H9 (cell line): ENCODE measurements around the gene FBXL7. TPM values are rescaled to one million over a fixed set of nuclear protein-coding genes. Genes with fewer than 3 reads are reported as not detected.

Experiments used
- DNase-seq: peaks from one replicate; pipeline ENCODE4 v3.0.0-alpha.2; 2017
- H2AFZ ChIP-seq: one replicate; pipeline ENCODE4 v1.6.1; 2013; ENCODE audit warnings: mild to moderate bottlenecking, low read length, control low read depth, moderate library complexity
- H2AK5ac ChIP-seq: 2 replicates; pipeline ENCODE4 v1.6.1; 2013; ENCODE audit warnings: low read length, control low read depth, mixed read lengths; ENCODE audit not compliant: insufficient read length
- H2BK120ac ChIP-seq: one replicate; pipeline ENCODE4 v1.6.1; 2013; ENCODE audit warnings: low read depth, mild to moderate bottlenecking, low read length, control low read depth, inconsistent platforms; ENCODE audit not compliant: poor library complexity, severe bottlenecking
- H2BK12ac ChIP-seq: 2 replicates; pipeline ENCODE4 v1.6.1; 2013; ENCODE audit warnings: low read length, control low read depth, mixed read lengths, low read depth; ENCODE audit not compliant: insufficient read length
- H2BK15ac ChIP-seq: 2 replicates; pipeline ENCODE4 v1.6.1; 2013; ENCODE audit warnings: low read depth, low read length, control low read depth
- H2BK20ac ChIP-seq: one replicate; pipeline ENCODE4 v1.6.1; 2013; ENCODE audit warnings: low read depth, mild to moderate bottlenecking, low read length, control low read depth, inconsistent platforms; ENCODE audit not compliant: poor library complexity, severe bottlenecking
- H2BK5ac ChIP-seq: 2 replicates; pipeline ENCODE4 v1.6.1; 2013; ENCODE audit warnings: low read length, control low read depth, mixed read lengths; ENCODE audit not compliant: insufficient read length
- H3K14ac ChIP-seq: 2 replicates; pipeline ENCODE4 v1.6.1; 2013; ENCODE audit warnings: low read length, control low read depth; ENCODE audit not compliant: insufficient read depth
- H3K18ac ChIP-seq: 2 replicates; pipeline ENCODE4 v1.6.1; 2013; ENCODE audit warnings: low read depth, mild to moderate bottlenecking, mixed read lengths, low read length, control low read depth; ENCODE audit not compliant: insufficient read length
- H3K23ac ChIP-seq: 2 replicates; pipeline ENCODE4 v1.6.1; 2013; ENCODE audit warnings: low read length, control low read depth, mixed read lengths, low read depth; ENCODE audit not compliant: insufficient read length
- H3K23me2 ChIP-seq: 2 replicates; pipeline ENCODE4 v1.6.1; 2013; ENCODE audit warnings: low read depth, mild to moderate bottlenecking, mixed read lengths, low read length, control low read depth; ENCODE audit not compliant: insufficient read length, poor library complexity, severe bottlenecking
- H3K27ac ChIP-seq: 2 replicates; pipeline ENCODE4 v1.5.1; 2013; ENCODE audit warnings: low read length, control low read depth, mixed read lengths, low read depth; ENCODE audit not compliant: insufficient read length
- H3K27me3 ChIP-seq: 2 replicates; pipeline ENCODE4 v1.6.1; 2013; ENCODE audit warnings: low read length, control low read depth, inconsistent platforms; ENCODE audit not compliant: insufficient read depth
- H3K4ac ChIP-seq: 2 replicates; pipeline ENCODE4 v1.6.1; 2013; ENCODE audit warnings: low read depth, mild to moderate bottlenecking, control low read depth, inconsistent platforms, low read length, moderate library complexity
- H3K4me1 ChIP-seq: 2 replicates; pipeline ENCODE4 v1.6.1; 2013; ENCODE audit warnings: low read length, control low read depth, inconsistent platforms; ENCODE audit not compliant: insufficient read depth
- H3K4me2 ChIP-seq: 2 replicates; pipeline ENCODE4 v1.6.1; 2013; ENCODE audit warnings: low read length, control low read depth, mixed read lengths; ENCODE audit not compliant: insufficient read length, insufficient read depth
- H3K56ac ChIP-seq: 2 replicates; pipeline ENCODE4 v1.6.1; 2013; ENCODE audit warnings: low read depth, mild to moderate bottlenecking, mixed read lengths, low read length, control low read depth; ENCODE audit not compliant: insufficient read length
- H3K79me1 ChIP-seq: 2 replicates; pipeline ENCODE4 v1.6.1; 2013; ENCODE audit warnings: low read depth, mild to moderate bottlenecking, moderate library complexity, low read length, control low read depth, inconsistent platforms; ENCODE audit not compliant: insufficient read depth, poor library complexity, severe bottlenecking
- H3K79me2 ChIP-seq: 2 replicates; pipeline ENCODE4 v1.6.1; 2013; ENCODE audit warnings: low read length, control low read depth, inconsistent platforms; ENCODE audit not compliant: insufficient read depth
- H3K9ac ChIP-seq: 2 replicates; pipeline ENCODE4 v1.6.1; 2013; ENCODE audit warnings: low read length, control low read depth, mixed read lengths; ENCODE audit not compliant: insufficient read length; ENCODE audit errors: extremely low read depth
- H3K9me3 ChIP-seq: one replicate; pipeline ENCODE4 v1.6.1; 2013; ENCODE audit warnings: low read depth, low read length, inconsistent platforms; ENCODE audit not compliant: control insufficient read depth
- H3T11ph ChIP-seq: one replicate; pipeline ENCODE4 v1.6.1; 2013; ENCODE audit warnings: mild to moderate bottlenecking, low read length, control low read depth, inconsistent platforms
- H4K20me1 ChIP-seq: one replicate; pipeline ENCODE4 v1.6.1; 2013; ENCODE audit not compliant: control insufficient read depth, insufficient read length, insufficient read depth
- H4K5ac ChIP-seq: 2 replicates; pipeline ENCODE4 v1.6.1; 2013; ENCODE audit warnings: low read depth, mild to moderate bottlenecking, mixed read lengths, low read length, control low read depth; ENCODE audit not compliant: insufficient read length
- H4K8ac ChIP-seq: replicated peaks from 2 replicates; pipeline ENCODE4 v1.6.1; 2013; ENCODE audit warnings: low read length, control low read depth, mixed read lengths, low read depth; ENCODE audit not compliant: insufficient read length
- H4K91ac ChIP-seq: 2 replicates; pipeline ENCODE4 v1.6.1; 2013; ENCODE audit warnings: low read depth, mild to moderate bottlenecking, moderate library complexity, mixed read lengths, low read length, control low read depth; ENCODE audit not compliant: insufficient read length
- H3K27ac Mint-ChIP-seq, 3 experiments: 2 replicates in 2 of 3; 3 replicates in 1 of 3; pipeline ENCODE4 v1.8.0; 2020 to 2021; ENCODE audit warnings: mixed read lengths in 3 of 3, mild to moderate bottlenecking in 1 of 3, moderate library complexity in 1 of 3
- H3K27me3 Mint-ChIP-seq: 2 replicates; pipeline ENCODE4 v1.8.0; 2021; ENCODE audit warnings: low read depth, mild to moderate bottlenecking, moderate library complexity, mixed read lengths
- H3K36me3 Mint-ChIP-seq, 3 experiments: 2 replicates in 2 of 3; 3 replicates in 1 of 3; pipeline ENCODE4 v1.8.0; 2020 to 2021; ENCODE audit warnings: low read depth in 3 of 3, mixed read lengths in 3 of 3; ENCODE audit not compliant: insufficient read depth in 1 of 3
- H3K4me1 Mint-ChIP-seq, 2 experiments: 2 replicates each; pipeline ENCODE4 v1.8.0; 2020; ENCODE audit warnings: mixed read lengths in 2 of 2
- H3K4me3 Mint-ChIP-seq, 2 experiments: 2 replicates in 1 of 2; 3 replicates in 1 of 2; pipeline ENCODE4 v1.8.0; 2020 to 2021; ENCODE audit warnings: mild to moderate bottlenecking in 2 of 2, mixed read lengths in 2 of 2, moderate library complexity in 1 of 2
- H3K9me3 Mint-ChIP-seq, 2 experiments: 2 replicates in 1 of 2; 3 replicates in 1 of 2; pipeline ENCODE4 v1.8.0; 2020; ENCODE audit warnings: mild to moderate bottlenecking in 2 of 2, mixed read lengths in 2 of 2, moderate library complexity in 1 of 2
- whole genome bisulfite sequencing: extraction: QIAGEN DNeasy Blood & Tissue Kit; methylation state at CpG from one replicate; pipeline ENCODE4 v1.1.7; 2013; ENCODE audit warnings: missing lambda C conversion rate, low lambda C conversion rate, mixed read lengths; ENCODE audit not compliant: insufficient read length; ENCODE audit errors: extremely low coverage; 5-methylcytosine and 5-hydroxymethylcytosine counted together
- total RNA-seq: library from RNA; stranded (reverse); gene quantifications from 2 replicates; pipeline ENCODE4 v1.2.1, GENCODE V29; 2021
- TF ChIP-seq, protein P1 (sequence below): fragments of 200-600 bp; sonication (generic); conservative IDR thresholded peaks from 3 replicates; pipeline ENCODE4 v1.8.0; 2021; ENCODE audit warnings: antibody characterized with exemption, mild to moderate bottlenecking

FBXL7 gene
- total RNA-seq, 1 experiment from 2014 or later: 14.6 TPM

DNA sequence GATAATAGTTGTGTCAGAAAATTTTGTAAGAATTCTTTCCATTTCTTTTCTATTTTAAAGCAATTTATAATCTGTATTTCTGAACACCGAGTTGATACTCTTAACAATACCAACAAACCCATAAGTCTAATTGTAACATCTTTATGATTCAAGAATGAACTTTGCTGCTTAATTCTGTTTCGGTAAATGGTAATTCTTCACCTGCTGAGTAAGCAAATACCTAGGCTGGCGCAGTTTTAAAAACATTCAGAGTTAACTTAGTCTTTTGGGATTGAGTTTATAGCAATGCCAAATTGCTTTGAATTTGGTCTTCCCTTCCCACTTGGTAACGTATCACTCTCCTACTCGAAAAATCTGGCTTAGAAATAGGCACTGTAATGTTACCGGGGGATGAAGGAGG, 456.6 kb downstream of the FBXL7 start:
- H3K4ac ChIP-seq: no peak overlapping the region
- DNase-seq: no peak
- Mint-ChIP-seq H3K27ac (no peak overlapping the region), H3K4me1 (no peaks in the 10 kb centered on the region), H3K9me3 (no peaks in the 10 kb centered on the region), H3K36me3 (no peaks in the 10 kb centered on the region), H3K27me3 (no peaks in the 10 kb centered on the region), H3K4me3 (no peak overlapping the region)
- H3K79me2 ChIP-seq: no peaks in the 10 kb centered on the region
- no peak overlapping the region for H2AK5ac ChIP-seq
- H3K4me1 ChIP-seq: no peaks in the 10 kb centered on the region
- no peak overlapping the region for H3K18ac ChIP-seq
- no peak overlapping the region for H3K27ac ChIP-seq
- no peak overlapping the region for H2BK5ac ChIP-seq
- no peak overlapping the region for H3K9ac ChIP-seq
- H4K91ac ChIP-seq: no peak overlapping the region
- H3K79me1 ChIP-seq: no peaks in the 10 kb centered on the region
- H2BK12ac ChIP-seq: no peak overlapping the region
- H2BK15ac ChIP-seq: no peak overlapping the region
- H3K27me3 ChIP-seq: no peaks in the 10 kb centered on the region
- no peak overlapping the region for H3K4me2 ChIP-seq
- no peaks in the 10 kb centered on the region for H3K9me3 ChIP-seq
- no peak overlapping the region for H2BK120ac ChIP-seq
- TF ChIP-seq, protein P1, sequence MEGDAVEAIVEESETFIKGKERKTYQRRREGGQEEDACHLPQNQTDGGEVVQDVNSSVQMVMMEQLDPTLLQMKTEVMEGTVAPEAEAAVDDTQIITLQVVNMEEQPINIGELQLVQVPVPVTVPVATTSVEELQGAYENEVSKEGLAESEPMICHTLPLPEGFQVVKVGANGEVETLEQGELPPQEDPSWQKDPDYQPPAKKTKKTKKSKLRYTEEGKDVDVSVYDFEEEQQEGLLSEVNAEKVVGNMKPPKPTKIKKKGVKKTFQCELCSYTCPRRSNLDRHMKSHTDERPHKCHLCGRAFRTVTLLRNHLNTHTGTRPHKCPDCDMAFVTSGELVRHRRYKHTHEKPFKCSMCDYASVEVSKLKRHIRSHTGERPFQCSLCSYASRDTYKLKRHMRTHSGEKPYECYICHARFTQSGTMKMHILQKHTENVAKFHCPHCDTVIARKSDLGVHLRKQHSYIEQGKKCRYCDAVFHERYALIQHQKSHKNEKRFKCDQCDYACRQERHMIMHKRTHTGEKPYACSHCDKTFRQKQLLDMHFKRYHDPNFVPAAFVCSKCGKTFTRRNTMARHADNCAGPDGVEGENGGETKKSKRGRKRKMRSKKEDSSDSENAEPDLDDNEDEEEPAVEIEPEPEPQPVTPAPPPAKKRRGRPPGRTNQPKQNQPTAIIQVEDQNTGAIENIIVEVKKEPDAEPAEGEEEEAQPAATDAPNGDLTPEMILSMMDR: no peak
- H4K5ac ChIP-seq: no peak overlapping the region
- H3K23me2 ChIP-seq: no peaks in the 10 kb centered on the region
- no CpG with 5 or more reads among the region's 6 CpGs for WGBS
- no peak overlapping the region for H2AFZ ChIP-seq
- no peak overlapping the region for H3T11ph ChIP-seq
- H2BK20ac ChIP-seq: no peak overlapping the region
- H4K20me1 ChIP-seq: no peaks in the 10 kb centered on the region
- no peak overlapping the region for H3K56ac ChIP-seq
- no peak overlapping the region for H4K8ac ChIP-seq
- H3K23ac ChIP-seq: no peak overlapping the region
- no peak overlapping the region for H3K14ac ChIP-seq
